ENCODE results near the gene OGFR.

The OGFR gene

DNA sequence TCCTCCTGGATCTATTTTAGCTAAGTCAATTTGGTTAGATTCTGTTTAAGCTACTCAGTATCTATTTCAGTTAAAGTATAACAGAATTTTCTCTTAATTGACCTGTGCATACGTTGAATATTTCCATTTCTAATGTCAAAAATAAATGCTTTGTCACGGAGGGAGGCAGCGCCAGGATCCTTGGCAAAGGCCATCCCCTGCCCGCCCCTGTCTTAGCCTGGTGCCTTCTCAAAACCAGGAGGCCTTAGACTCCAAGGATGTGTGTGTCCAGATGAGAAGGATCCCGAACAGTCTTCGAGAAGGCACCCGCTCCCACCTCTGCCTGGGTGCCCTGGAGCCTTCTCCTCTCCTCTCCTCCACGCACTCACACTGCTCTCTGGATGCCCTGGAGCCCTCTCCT lies 34.6 kb downstream of the OGFR start:
- H3K4me3 ChIP-seq (IDR thresholded peaks at IDR 0.05; ENCODE audit: insufficient read depth, low read depth, low read length): no peak overlapping the region
- H3K36me3 ChIP-seq (ENCODE audit: insufficient read depth): no peaks in the 10 kb centered on the region

DNA sequence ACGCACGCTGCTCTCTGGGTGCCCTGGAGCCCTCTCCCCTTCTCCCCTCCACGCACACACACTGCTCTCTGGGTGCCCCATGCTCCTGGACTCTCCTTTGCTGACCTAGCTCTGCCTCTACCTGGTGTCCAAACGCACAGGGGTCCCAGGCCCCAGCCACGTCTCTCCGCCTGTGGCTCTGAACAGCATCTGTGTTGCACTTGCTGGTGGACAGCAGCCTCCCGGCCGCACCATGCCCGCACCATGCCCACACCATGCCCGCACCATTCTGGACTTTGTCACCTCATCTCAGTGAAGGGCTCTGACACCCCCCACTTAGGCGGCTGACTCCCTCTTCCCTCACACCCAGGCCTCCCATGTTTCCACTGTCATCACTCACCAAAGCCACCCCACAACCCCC lies 35.2 kb downstream of the OGFR start:
- Histone ChIP-seq H3K9ac (no peak overlapping the region), H4K20me1 (ENCODE audit: insufficient read depth) (no peaks in the 10 kb centered on the region), H3K27ac (no peak overlapping the region), H2AFZ (ENCODE audit: low read depth) (no peak overlapping the region), H3K27me3 (ENCODE audit: insufficient read depth, low read depth) (no peaks in the 10 kb centered on the region), H3K4me3 (IDR thresholded peaks at IDR 0.05; ENCODE audit: insufficient read depth, low read depth, low read length) (no peak overlapping the region), H3K36me3 (ENCODE audit: insufficient read depth) (no peaks in the 10 kb centered on the region), H3K4me1 (ENCODE audit: low read depth, poor library complexity, severe bottlenecking) (peaks cover 22% of the 10 kb centered on the region), H3K79me2 (ENCODE audit: insufficient read depth, low read depth) (no peaks in the 10 kb centered on the region), H3K4me2 (no peak overlapping the region)
- TF ChIP-seq, protein P1, sequence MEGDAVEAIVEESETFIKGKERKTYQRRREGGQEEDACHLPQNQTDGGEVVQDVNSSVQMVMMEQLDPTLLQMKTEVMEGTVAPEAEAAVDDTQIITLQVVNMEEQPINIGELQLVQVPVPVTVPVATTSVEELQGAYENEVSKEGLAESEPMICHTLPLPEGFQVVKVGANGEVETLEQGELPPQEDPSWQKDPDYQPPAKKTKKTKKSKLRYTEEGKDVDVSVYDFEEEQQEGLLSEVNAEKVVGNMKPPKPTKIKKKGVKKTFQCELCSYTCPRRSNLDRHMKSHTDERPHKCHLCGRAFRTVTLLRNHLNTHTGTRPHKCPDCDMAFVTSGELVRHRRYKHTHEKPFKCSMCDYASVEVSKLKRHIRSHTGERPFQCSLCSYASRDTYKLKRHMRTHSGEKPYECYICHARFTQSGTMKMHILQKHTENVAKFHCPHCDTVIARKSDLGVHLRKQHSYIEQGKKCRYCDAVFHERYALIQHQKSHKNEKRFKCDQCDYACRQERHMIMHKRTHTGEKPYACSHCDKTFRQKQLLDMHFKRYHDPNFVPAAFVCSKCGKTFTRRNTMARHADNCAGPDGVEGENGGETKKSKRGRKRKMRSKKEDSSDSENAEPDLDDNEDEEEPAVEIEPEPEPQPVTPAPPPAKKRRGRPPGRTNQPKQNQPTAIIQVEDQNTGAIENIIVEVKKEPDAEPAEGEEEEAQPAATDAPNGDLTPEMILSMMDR (conservative IDR thresholded peaks at IDR 0.05; ENCODE audit: low read depth, low read length): no peak

More for the DNA sequence above, 34.6 kb downstream of the OGFR start:
- H3K9ac ChIP-seq: peak overlapping the region; percentile 63; the same call in 1 of the 2 replicates
- H4K20me1 ChIP-seq (ENCODE audit: insufficient read depth): no peaks in the 10 kb centered on the region
- H3K79me2 ChIP-seq (ENCODE audit: insufficient read depth, low read depth): no peaks in the 10 kb centered on the region
- H3K4me2 ChIP-seq: peak overlapping the region; percentile 75
- peaks cover 28% of the 10 kb centered on the region for H3K4me1 ChIP-seq (ENCODE audit: low read depth, poor library complexity, severe bottlenecking)
- no peaks in the 10 kb centered on the region for H3K27me3 ChIP-seq (ENCODE audit: insufficient read depth, low read depth)
- TF ChIP-seq, protein P1 (conservative IDR thresholded peaks at IDR 0.05; ENCODE audit: low read depth, low read length): no peak
- H3K27ac ChIP-seq: peak overlapping the region; percentile 96
- H2AFZ ChIP-seq (ENCODE audit: low read depth): no peak overlapping the region

DNA sequence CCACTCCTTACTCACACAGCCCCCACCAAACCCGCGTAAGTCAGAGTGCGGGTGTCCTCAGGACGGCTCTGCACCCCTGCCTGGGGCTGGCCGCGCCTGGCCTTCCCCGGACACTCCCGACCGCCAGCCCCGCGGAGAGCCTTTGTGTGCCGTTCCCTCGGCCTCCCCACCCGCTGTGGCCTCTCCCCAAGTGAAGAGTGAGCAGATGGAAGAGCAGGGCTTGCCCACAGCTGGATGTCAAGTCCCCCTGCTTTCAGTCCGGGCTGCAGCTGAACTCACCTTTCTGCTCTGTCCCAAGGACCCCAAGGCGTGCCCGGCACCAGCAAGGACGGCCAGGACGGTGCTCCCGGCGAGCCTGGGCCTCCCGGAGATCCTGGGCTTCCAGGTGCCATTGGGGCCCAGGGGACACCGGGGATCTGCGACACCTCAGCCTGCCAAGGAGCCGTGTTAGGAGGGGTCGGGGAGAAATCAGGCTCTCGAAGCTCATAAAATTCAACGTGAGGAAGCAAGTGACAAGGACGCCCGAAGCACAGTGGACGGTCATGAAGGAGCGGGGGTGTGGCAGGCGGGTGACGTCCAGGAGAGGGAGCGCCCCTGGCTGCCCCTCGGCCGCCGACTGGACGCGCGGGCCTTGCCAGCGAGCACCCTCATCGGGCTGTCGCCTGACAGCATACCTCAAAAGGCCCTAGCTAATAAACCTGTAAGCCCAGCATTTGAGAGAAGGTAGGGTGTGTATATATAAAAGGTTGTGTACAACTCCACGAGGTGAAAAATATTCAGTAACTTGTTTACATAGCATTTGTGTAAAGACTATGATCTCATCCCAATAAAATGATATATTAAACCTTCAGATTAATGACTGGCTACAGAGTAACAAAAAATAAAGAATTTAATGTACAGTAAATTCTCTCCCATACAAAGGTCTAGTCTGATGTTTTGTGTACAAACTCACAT lies 35.9 kb downstream of the OGFR start:
- Histone ChIP-seq H3K4me1 (ENCODE audit: low read depth, poor library complexity, severe bottlenecking) (peaks cover 22% of the 10 kb centered on the region), H3K27me3 (ENCODE audit: insufficient read depth, low read depth) (no peaks in the 10 kb centered on the region), H3K36me3 (ENCODE audit: insufficient read depth) (no peaks in the 10 kb centered on the region; the same call in 1 of the 2 replicates), H3K4me2 (no peak overlapping the region), H3K9ac (no peak overlapping the region), H3K27ac (no peak overlapping the region), H2AFZ (ENCODE audit: low read depth) (no peak overlapping the region), H4K20me1 (ENCODE audit: insufficient read depth) (no peaks in the 10 kb centered on the region), H3K4me3 (IDR thresholded peaks at IDR 0.05; ENCODE audit: insufficient read depth, low read depth, low read length) (no peak overlapping the region), H3K79me2 (ENCODE audit: insufficient read depth, low read depth) (no peaks in the 10 kb centered on the region)
- TF ChIP-seq, protein P1 (conservative IDR thresholded peaks at IDR 0.05; ENCODE audit: low read depth, low read length): no peak

DNA sequence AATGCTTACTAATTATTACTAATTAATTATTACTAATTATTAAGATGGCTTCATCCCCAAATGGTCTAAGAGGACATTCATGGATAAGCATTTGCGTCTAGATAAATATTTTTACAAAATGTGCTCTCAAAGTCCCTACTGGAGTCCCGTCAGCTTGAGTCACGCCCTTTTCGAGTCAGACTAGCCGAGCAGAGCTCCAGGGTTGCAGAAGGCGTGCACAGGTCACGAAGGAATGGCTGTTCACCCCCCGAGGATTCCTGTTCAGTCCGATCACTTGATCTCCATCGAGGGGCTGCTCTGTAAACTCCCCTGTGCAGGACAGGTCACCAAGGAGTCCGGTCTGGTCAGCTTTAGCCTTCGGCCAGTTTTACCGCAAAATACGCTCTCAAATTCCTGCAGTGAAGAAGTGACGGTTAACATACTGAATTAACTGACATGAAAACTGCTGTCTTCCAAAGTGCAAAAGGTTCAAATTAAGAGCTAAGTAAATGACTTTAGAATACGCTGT lies 37.1 kb downstream of the OGFR start:
- Histone ChIP-seq H3K79me2 (ENCODE audit: insufficient read depth, low read depth) (no peaks in the 10 kb centered on the region), H3K36me3 (ENCODE audit: insufficient read depth) (no peaks in the 10 kb centered on the region; the same call in 1 of the 2 replicates), H3K4me1 (ENCODE audit: low read depth, poor library complexity, severe bottlenecking) (peaks cover 22% of the 10 kb centered on the region), H3K27me3 (ENCODE audit: insufficient read depth, low read depth) (no peaks in the 10 kb centered on the region), H4K20me1 (ENCODE audit: insufficient read depth) (no peaks in the 10 kb centered on the region), H2AFZ (ENCODE audit: low read depth) (no peak overlapping the region), H3K4me3 (IDR thresholded peaks at IDR 0.05; ENCODE audit: insufficient read depth, low read depth, low read length) (no peak overlapping the region), H3K9ac (no peak overlapping the region), H3K4me2 (no peak overlapping the region), H3K27ac (no peak overlapping the region)
- TF ChIP-seq, protein P1 (conservative IDR thresholded peaks at IDR 0.05; ENCODE audit: low read depth, low read length): no peak

Data from KMS-11 (cell line).